Spleen (tissue), 11 donors: ENCODE results near the gene IFNL4. TPM values are rescaled to one million over a fixed set of nuclear protein-coding genes. Genes with fewer than 3 reads are reported as not detected.

Experiments
- DNase-seq: peaks from one replicate; pipeline ENCODE4 v3.0.0-alpha.2; 2020
- H3K27ac ChIP-seq, 8 donors: fragments of 200-600 bp; sonication (generic) in 7 of 8; 1 replicate in 4 of 8; 2 replicates in 4 of 8; pipeline versions ENCODE4 v1.5.0 to v1.8.0; 2016 to 2021; ENCODE audit warnings: inconsistent platforms in 4 of 8, mild to moderate bottlenecking in 4 of 8, moderate library complexity in 1 of 8
- H3K27me3 ChIP-seq, 7 donors: fragments of 200-600 bp; sonication (generic) in 6 of 7; replicated peaks in 1 of 7; 1 replicate in 4 of 7; 2 replicates in 3 of 7; pipeline versions ENCODE4 v1.5.0 to v1.8.0; 2016 to 2021; ENCODE audit warnings: inconsistent platforms in 3 of 7, mild to moderate bottlenecking in 1 of 7
- H3K36me3 ChIP-seq, 6 donors: fragments of 200-600 bp; sonication (generic) in 5 of 6; 1 replicate in 4 of 6; 2 replicates in 2 of 6; pipeline versions ENCODE4 v1.5.0 to v1.8.0; 2016 to 2021; ENCODE audit warnings: inconsistent platforms in 2 of 6
- H3K4me1 ChIP-seq, 6 donors: fragments of 200-600 bp; sonication (generic) in 5 of 6; 1 replicate in 3 of 6; 2 replicates in 3 of 6; pipeline versions ENCODE4 v1.5.0 to v1.8.0; 2016 to 2021; ENCODE audit warnings: inconsistent platforms in 3 of 6
- H3K4me3 ChIP-seq, 8 donors: fragments of 200-600 bp; sonication (generic) in 7 of 8; 1 replicate in 4 of 8; 2 replicates in 4 of 8; pipeline versions ENCODE4 v1.5.0 to v1.8.0; 2016 to 2021; ENCODE audit warnings: inconsistent platforms in 4 of 8, mild to moderate bottlenecking in 4 of 8, moderate library complexity in 2 of 8
- H3K9me3 ChIP-seq, 8 donors: fragments of 200-600 bp; sonication (generic) in 7 of 8; 1 replicate in 4 of 8; 2 replicates in 4 of 8; pipeline versions ENCODE4 v1.5.0 to v1.8.0; 2016 to 2021; ENCODE audit warnings: inconsistent platforms in 4 of 8
- POLR2A ChIP-seq, 3 donors: fragments of 450-650 bp; IDR thresholded peaks; one replicate each; pipeline ENCODE4 v1.5.1; 2017; ENCODE audit warnings: antibody characterized with exemption in 3 of 3, mild to moderate bottlenecking in 1 of 3
- POLR2AphosphoS5 ChIP-seq, 3 donors: sonication (generic); formaldehyde crosslinking; IDR thresholded peaks; one replicate each; pipeline ENCODE4 v1.5.1; 2017; ENCODE audit warnings: antibody characterized with exemption in 3 of 3
- WGBS, 5 donors: extraction: QIAGEN DNeasy Blood & Tissue Kit in 3 of 5; methylation state at CpG; one replicate each; pipeline versions ENCODE4 v1.1.5 to v1.1.7; 2013 to 2018; 5-methylcytosine and 5-hydroxymethylcytosine counted together
- intact Hi-C: fragments of 100-400 bp; cut with DNase I; formaldehyde crosslinking; loops from one replicate; pipeline ENCODE4 v1.15.0; 2023; ENCODE audit warnings: low total_unique reads
- polyA plus RNA-seq, 3 donors: library from polyadenylated mRNA; stranded (reverse); fragments of 200-250 nt; gene quantifications; one replicate each; pipeline ENCODE4 v1.2.1, GENCODE V29; 2013
- total RNA-seq, 7 donors: library from RNA; depleted of rRNA in 3 of 7; stranded (reverse); fragments of >200 nt in 3 of 7; fragmentation: NEBNext Ultra II Directional in 4 of 7; extraction: Animal tissue kit (Norgen Biotek cat#: 25700) in 4 of 7; gene quantifications; one replicate each; pipeline versions ENCODE4 v1.1.0 to v1.2.1, GENCODE V29; 2016 to 2021
- TF ChIP-seq, protein P1 (sequence below), 11 experiments: fragments of 200-600 bp in 7 of 11; fragments of 450-650 bp in 4 of 11; sonication (generic) in 4 of 11; IDR thresholded peaks in 8 of 11; conservative IDR thresholded peaks in 3 of 11; 1 replicate in 7 of 11; 2 replicates in 4 of 11; pipeline versions ENCODE4 v1.4.0 to v1.8.0; 2016 to 2021; ENCODE audit warnings: antibody characterized with exemption in 11 of 11, inconsistent platforms in 4 of 11, mild to moderate bottlenecking in 1 of 11
- donor health status: healthy with polysubstance abuse.
- donor health status: DM: no; HTN: no; CAD: no; lungs with moderate emphysema.
- donor health status: DM: no; HTN: no; CAD: no.
- donor health status: Bipolar disorder and iron deficiency.
- donor health status: healthy.
- donor health status: DM: no; HTN: no; CAD: no.
- donor health status: DM: yes; HTN: yes; CAD: no.

Gene IFNL4
- total and polyA plus RNA-seq, 10 donors, result not detected

- DNase-seq, result no peak
- Histone ChIP-seq H3K36me3 (no peaks in the 10 kb centered on the region), H3K9me3 (no peaks in the 10 kb centered on the region), H3K4me1 (peaks cover 0 to 5% (median 0%) of the 10 kb centered on the region in 6 donors), H3K27me3 (peaks cover 0 to 47% (median 31%) of the 10 kb centered on the region in 7 donors), H3K27ac (no peak overlapping the region), H3K4me3 (no peak overlapping the region)
- TF ChIP-seq POLR2AphosphoS5 (IDR thresholded peaks at IDR 0.05) (no peak), POLR2A (IDR thresholded peaks at IDR 0.05) (no peak)
- TF ChIP-seq, protein P1, sequence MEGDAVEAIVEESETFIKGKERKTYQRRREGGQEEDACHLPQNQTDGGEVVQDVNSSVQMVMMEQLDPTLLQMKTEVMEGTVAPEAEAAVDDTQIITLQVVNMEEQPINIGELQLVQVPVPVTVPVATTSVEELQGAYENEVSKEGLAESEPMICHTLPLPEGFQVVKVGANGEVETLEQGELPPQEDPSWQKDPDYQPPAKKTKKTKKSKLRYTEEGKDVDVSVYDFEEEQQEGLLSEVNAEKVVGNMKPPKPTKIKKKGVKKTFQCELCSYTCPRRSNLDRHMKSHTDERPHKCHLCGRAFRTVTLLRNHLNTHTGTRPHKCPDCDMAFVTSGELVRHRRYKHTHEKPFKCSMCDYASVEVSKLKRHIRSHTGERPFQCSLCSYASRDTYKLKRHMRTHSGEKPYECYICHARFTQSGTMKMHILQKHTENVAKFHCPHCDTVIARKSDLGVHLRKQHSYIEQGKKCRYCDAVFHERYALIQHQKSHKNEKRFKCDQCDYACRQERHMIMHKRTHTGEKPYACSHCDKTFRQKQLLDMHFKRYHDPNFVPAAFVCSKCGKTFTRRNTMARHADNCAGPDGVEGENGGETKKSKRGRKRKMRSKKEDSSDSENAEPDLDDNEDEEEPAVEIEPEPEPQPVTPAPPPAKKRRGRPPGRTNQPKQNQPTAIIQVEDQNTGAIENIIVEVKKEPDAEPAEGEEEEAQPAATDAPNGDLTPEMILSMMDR (IDR thresholded peaks at IDR 0.05 in 8 of 11, conservative IDR thresholded peaks at IDR 0.05 in 3 of 11), result no peak
- intact Hi-C loops, result no loop called here
- WGBS, 5 donors, result 80 to 90% (median 85%) methylated on average over 6 of the region's 6 CpGs
Observed at GRCh38 chr19:39206122-39206521, 42.5 kb downstream of the IFNL4 start.

DNA sequence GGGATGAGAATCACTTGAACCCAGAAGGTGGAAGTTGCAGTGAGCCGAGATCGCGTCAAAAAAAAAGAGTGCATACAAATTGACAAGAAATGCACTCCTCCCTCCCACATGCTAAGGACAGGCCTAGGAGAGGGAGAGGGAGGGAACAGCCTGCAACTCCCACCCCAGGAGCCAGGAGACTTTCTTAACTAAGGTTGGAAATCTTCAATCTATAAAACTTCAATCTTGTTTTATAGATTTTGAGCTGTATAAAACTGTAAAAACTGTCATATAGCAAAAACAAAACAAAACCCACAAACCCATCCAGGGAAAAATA lies 43.2 kb downstream of the IFNL4 start:
- no peak overlapping the region for H3K4me3 ChIP-seq
- H3K36me3 ChIP-seq, result no peaks in the 10 kb centered on the region
- no peak for TF ChIP-seq POLR2AphosphoS5 (IDR thresholded peaks at IDR 0.05)
- TF ChIP-seq, protein P1 (IDR thresholded peaks at IDR 0.05 in 8 of 11, conservative IDR thresholded peaks at IDR 0.05 in 3 of 11), result no peak
- no peak for TF ChIP-seq POLR2A (IDR thresholded peaks at IDR 0.05)
- whole genome bisulfite sequencing, 5 donors, result 80 to 91% (median 83%) methylated on average over 3 of the region's 3 CpGs
- no peak for DNase-seq
- peaks cover 0 to 5% (median 0%) of the 10 kb centered on the region in 6 donors for H3K4me1 ChIP-seq
- no peaks in the 10 kb centered on the region for H3K9me3 ChIP-seq
- H3K27me3 ChIP-seq, result peaks cover 0 to 54% (median 32%) of the 10 kb centered on the region in 7 donors
- H3K27ac ChIP-seq, result no peak overlapping the region
- intact Hi-C loops, result no loop called here

DNA sequence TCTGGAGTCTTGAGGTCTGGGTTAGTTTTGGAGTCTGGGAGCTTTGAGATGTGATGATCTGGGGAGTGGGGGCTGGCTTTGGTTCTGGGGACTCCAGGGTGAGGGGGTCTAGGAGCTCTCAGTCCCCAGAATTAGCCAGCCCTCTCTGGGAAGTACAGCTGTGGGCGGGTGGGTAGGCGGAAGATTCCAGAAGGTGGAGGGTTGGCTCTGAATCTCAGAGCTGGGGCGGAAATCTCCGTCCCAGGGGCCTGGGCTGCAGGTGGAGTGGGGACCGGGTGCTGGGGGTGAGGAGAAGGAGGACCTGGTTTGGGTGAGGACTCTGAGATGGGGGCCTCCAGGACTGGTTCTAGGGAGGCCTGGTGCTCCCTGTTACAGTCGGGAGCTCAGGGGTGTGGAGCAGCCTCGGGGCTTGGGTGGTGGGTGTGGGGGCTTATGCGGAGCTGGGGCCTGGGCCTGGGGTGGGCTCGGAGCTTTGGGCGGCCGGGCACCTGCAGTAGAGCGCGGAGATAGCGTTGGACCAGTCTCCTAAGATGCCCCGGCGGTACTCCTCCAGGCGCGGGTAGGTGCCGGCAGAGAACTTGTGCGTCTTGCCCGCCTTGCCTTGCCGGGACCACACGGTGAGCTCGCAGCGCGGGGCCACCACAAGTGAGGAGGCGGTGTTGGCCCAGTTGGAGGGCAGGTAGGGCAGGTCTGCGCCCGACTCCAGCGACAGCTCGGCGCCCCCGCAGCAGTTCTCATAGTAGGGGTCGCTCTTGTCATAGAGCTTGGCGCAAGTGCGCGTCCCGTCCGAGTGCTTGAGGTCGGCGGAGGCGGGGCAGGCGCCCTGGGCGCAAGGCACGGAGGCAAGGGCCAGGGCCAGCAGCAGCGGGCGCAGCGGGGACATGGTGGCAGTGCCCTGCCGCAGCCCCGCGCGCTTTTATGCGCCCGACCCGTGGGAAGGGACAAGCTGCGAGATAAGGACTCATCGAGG lies 45.0 kb downstream of the IFNL4 start, which contains the start of gene SYCN:
Gene SYCN (minus strand): TSS at position 892 of the 970 bp plus-strand sequence. CDS start 9 bp downstream, at position 883.
- no peak for TF ChIP-seq POLR2A (IDR thresholded peaks at IDR 0.05)
- TF ChIP-seq, protein P1 (IDR thresholded peaks at IDR 0.05 in 8 of 11, conservative IDR thresholded peaks at IDR 0.05 in 3 of 11), result no peak
- no peak for TF ChIP-seq POLR2AphosphoS5 (IDR thresholded peaks at IDR 0.05)
- H3K27me3 ChIP-seq, result peaks cover 0 to 71% (median 40%) of the 10 kb centered on the region in 7 donors
- intact Hi-C loops, result no loop called here
- H3K4me1 ChIP-seq, result peaks cover 0 to 5% (median 0%) of the 10 kb centered on the region in 6 donors
- no peaks in the 10 kb centered on the region for H3K9me3 ChIP-seq
- H3K27ac ChIP-seq, result no peak within 1 kb of the TSS
- H3K4me3 ChIP-seq, result no peak within 1 kb of the TSS
- WGBS, 5 donors, result 23 to 32% (median 26%) methylated on average over 36 to 57 of the region's 57 CpGs
- DNase-seq, result no peak
- no peaks in the 10 kb centered on the region for H3K36me3 ChIP-seq

DNA sequence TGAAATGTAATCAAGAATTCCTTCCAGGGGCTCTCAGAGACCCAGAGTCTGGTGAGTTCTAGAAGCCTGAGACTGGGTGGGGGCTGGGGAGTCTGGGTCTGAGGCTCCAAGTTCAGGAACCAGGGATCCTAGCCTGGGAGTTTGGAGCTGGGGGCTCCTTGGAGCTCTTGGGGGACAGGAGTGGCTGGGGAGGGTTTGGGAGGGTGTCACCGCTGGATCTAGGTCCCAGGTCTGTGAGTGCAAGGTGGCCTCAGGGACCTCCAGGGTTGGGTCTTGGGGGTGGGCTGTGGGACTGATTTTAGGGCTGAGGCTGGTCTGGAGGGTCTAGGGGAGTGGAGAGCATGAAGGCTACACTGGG lies 45.7 kb downstream of the IFNL4 start:
- TF ChIP-seq POLR2AphosphoS5 (IDR thresholded peaks at IDR 0.05) (no peak), POLR2A (IDR thresholded peaks at IDR 0.05) (no peak)
- TF ChIP-seq, protein P1 (IDR thresholded peaks at IDR 0.05 in 8 of 11, conservative IDR thresholded peaks at IDR 0.05 in 3 of 11), result no peak
- intact Hi-C loops, result no loop called here
- Histone ChIP-seq H3K4me3 (no peak overlapping the region), H3K4me1 (peaks cover 0 to 5% (median 0%) of the 10 kb centered on the region in 6 donors), H3K9me3 (no peaks in the 10 kb centered on the region), H3K27ac (no peak overlapping the region), H3K36me3 (no peaks in the 10 kb centered on the region), H3K27me3 (peaks cover 0 to 76% (median 47%) of the 10 kb centered on the region in 7 donors)
- 89 to 100% (median 93%) methylated on average over 1 of the region's 1 CpG for WGBS, 5 donors
- DNase-seq, result no peak
